Inferior parietal cortex (tissue), 1 donor: ENCODE data around the gene ANXA2.

Experiments
- DNase-seq: peaks from one replicate; pipeline ENCODE4 v3.0.0-alpha.2; 2016; ENCODE audit errors: extremely low spot score

Gene ANXA2

DNA sequence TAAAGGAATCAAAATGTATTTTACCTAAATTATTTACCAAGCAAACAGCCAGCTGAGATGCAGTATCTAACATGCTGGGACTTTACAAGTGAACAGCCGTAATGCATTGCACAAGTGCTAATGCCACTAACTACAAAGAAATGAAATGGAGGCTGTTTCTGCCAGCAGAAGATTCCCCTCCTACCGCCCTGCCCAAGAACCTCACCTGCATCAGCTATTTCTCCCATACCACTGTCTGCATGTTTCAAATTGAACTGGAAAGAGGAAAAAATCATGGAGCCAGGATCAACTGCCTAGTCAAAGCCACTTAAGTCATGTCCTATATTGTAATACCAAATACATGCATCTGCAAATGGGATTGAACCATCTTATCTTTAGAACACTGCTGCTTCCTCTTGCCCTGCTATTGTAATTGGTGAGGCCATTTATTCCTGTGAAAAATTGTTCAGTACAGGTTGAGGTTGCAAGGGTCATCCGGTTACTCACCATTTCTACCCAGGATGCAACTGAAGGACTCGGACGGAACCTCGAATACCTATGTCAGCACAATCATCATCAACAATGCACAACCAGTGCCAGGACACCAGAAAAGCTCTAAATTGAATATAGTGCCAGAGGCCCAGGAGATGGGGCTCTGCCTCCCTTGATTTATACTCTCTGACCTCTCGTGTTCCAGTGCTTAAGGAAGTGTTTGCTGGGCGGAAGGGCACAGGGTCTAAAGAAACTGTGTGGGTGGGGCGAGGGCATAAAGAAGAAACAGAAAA, 27.5 kb downstream of the ANXA2 start:
- no peak for DNase-seq

DNA sequence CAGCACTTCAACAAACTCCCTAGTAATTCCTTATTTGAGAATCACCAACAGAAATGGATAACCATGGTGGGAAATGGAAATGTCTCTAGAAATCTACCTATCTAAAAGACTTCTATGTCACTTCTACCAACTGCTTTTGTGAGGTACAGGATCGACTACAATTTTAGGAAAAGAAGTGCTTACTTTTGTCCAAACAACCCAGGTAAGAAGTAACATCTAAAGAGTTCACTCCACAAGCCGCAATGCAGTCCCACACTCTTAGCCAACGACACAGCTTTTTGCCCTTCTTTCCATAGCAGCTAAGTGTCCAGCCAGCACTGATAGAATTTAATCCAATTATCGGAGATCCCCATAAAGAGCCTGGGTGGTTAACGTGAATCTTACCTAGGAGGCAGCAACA, 28.1 kb downstream of the ANXA2 start:
- DNase-seq: no peak

DNA sequence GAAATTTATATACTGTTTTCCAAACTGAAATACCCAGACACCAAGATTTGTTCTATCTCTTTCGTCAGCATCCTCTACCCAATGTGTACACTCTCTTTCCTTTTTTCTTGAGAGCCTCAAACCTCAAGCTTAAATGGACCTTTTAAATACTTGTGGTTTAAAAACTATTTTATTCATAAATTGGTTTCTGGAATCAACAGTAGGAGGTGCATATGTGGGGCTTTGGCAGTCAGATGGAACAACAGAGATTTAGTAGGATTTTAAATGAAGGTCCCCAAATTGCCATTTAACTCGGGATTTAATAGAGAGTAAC, 33.2 kb downstream of the ANXA2 start:
- DNase-seq: no peak

DNA sequence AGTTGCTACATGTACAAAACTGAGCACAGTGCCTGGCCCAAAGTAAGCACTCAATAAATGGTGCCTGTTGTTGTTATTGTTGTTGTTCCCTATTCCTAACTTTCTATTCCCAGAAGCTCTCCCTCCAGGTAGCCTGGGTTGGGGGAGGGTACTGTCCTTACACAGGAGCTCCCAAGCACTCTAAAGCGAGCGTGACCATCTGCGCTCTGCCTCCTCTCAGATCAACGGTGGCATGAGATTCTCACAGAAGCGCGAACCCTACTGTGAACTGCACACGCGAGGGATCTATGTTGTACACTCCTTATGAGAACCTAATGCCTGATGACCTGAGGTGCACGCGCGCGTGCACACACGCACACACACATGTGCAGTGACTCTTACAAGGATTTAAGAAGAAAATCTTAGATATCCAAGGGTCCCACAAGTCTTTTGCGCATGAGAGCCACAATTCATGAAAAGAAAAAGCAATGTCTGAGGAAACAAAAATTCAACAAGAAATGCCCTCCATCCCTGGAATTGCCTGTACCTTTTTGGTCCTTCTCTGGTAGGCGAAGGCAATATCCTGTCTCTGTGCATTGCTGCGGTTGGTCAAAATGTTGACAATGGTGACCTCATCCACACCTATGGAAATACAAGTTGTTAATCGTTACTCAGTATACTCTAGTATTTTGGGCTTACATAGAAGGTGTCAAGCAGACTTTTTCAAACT, 33.7 kb downstream of the ANXA2 start:
- DNase-seq: no peak

GRCh38 chr15:60363087-60363549, 34.7 kb downstream of the ANXA2 start:
- DNase-seq: no peak

GRCh38 chr15:60362321-60363086, 35.3 kb downstream of the ANXA2 start:
- no peak for DNase-seq

DNA sequence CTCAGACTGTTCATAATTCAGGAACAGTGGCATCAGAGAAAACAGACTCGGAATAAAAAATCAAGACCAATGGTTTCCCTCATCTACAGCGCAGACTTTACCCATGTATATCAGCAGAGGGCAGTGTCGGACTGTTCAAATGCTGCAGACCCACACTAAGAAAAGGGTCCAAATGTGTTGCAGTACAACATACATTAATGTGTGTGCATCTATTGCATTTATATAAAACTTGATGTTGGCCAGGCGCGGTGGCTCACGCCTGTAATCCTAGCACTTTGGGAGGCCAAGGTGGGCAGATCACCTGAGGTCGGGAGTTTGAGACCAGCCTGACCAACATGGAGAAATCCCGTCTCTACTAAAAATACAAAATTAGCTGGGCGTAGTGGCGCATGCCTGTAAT, 38.0 kb downstream of the ANXA2 start:
- DNase-seq: peak; percentile 80

GRCh38 chr15:60358935-60359682, 38.7 kb downstream of the ANXA2 start:
- no peak for DNase-seq

- DNase-seq: no peak
Observed at GRCh38 chr15:60356832-60357231, 41.0 kb downstream of the ANXA2 start.

DNA sequence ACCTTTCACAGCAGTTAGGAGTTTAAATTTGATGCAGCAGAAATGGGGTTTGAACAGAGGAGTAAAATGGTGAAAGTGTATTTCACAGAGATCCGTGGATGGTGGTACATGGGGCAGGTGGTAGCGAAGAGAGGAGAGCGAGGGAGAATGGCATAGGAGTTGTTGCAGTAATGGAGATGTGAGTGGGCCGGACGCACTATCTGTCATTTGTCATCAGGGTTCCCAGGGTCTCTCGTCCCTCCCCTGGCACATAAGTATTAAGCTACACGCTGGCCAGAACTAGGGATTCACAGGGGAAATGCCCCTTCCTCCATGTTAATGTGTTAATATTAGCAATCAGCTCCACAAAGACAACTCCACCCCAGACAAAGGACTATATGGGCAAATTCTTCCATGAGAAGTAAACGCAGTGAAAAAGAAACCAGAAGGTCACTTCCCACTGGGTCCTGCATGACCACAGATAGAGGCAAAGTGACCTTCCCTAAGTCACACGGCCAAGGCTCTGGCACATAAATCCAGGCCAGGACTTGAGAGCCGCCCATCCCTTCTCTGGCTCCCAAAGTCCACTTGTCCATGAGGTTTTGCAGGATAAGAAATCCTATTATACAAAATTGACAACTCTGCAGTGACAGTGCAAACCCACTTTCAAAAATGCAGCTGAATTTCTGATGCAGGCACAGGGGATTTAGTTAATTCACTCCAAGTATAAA, 42.5 kb downstream of the ANXA2 start:
- no peak for DNase-seq

GRCh38 chr15:60353245-60353920, 44.4 kb downstream of the ANXA2 start:
- no peak for DNase-seq

GRCh38 chr15:60352525-60352924, 45.3 kb downstream of the ANXA2 start:
- DNase-seq: no peak

GRCh38 chr15:60351066-60351465, 46.7 kb downstream of the ANXA2 start:
- DNase-seq: no peak

- no peak for DNase-seq
Observed at GRCh38 chr15:60350108-60350507, 47.7 kb downstream of the ANXA2 start.

DNA sequence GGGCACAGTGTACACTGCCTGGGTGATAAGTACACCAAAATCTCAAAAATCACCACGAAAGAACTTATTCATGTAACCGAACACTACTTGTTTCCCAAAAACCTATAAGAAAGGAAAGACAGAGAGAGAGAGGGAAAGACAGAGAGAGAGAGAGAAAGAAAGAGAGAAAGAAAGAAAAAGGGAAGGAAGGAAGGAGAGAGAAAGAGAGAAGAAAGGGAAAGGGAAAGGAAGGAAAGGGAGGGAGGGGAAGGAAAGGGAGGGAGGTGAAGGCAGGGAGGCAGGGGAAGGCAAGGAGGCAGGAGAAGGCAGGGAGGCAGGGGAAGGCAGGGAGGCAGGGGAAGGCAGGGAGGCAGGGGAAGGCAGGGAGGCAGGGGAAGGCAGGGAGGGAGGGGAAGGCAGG, 48.2 kb downstream of the ANXA2 start:
- DNase-seq: no peak

DNA sequence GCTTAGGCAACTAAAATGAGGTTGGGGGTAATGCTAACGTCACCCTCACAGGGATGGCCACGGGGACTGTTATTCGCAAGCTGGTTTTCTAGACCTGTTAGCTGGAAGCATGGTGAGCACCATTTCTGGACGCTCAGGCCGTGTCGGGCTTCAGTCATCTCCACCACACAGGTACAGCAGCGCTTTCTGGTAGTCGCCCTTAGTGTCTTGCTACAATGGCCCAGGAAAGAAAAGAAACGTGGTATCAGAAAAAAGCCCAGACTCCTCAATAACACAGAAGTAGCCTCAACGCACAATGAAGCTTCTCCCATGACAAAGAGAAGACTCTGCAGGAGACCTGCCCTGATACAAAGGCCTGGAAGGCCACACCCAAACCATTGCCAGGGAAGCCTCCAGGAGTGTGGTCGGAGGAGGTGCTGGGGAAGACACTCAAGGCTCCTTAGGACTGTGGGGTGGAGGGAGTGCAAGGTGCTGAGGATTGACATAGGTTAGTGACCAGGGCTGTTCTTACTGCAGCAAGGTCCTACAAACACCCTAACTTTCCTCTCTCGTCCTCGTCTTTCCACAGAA, 50.2 kb downstream of the ANXA2 start:
- DNase-seq: no peak

- DNase-seq: no peak
Observed at GRCh38 chr15:60346653-60347052, 51.1 kb downstream of the ANXA2 start.

GRCh38 chr15:60346077-60346476, 51.7 kb downstream of the ANXA2 start:
- no peak for DNase-seq

GRCh38 chr15:60345598-60345997, 52.2 kb downstream of the ANXA2 start:
- no peak for DNase-seq

GRCh38 chr15:60344987-60345386, 52.8 kb downstream of the ANXA2 start:
- no peak for DNase-seq
